ENCODE results near the gene PEG3.

Gene PEG3

GRCh38 chr19:56808717-56809392 is 31.7 kb downstream of the PEG3 start:
- no peak for DNase-seq (ENCODE audit: low read depth)

- DNase-seq (ENCODE audit: low read depth) = no peak
Observed at GRCh38 chr19:56806639-56807038, 33.9 kb downstream of the PEG3 start.
